B cell (primary cell): Measurements from ENCODE around the gene PCAT7. TPM values are rescaled to one million over a fixed set of nuclear protein-coding genes. Genes with fewer than 3 reads are reported as not detected.

Source experiments
- ATAC-seq: fragments of 200-7000 bp; cut with Tn5 transposase; one replicate; pipeline ENCODE4 v1.10.0; 2021; ENCODE audit warnings: low read depth, mild to moderate bottlenecking, moderate number of reproducible peaks, moderate library complexity
- CTCF ChIA-PET: fragments of 350-600 bp; sonication (Branson Sonifier 250); formaldehyde crosslinking; loops from one replicate; lab custom pipeline; 2021; ENCODE audit warnings: antibody characterized with exemption, inconsistent platforms; lab: Charles Lee
- POLR2A ChIA-PET: fragments of 350-600 bp; sonication (Branson Sonifier 250); formaldehyde crosslinking; loops from one replicate; lab custom pipeline; 2021; ENCODE audit warnings: antibody characterized with exemption; lab: Charles Lee
- DNase-seq: peaks from one replicate; pipeline ENCODE4 v3.0.0; 2013
- H2AFZ ChIP-seq: 2 replicates; pipeline ENCODE4 v1.6.1; 2012; ENCODE audit warnings: mild to moderate bottlenecking, low read depth, low read length; ENCODE audit not compliant: insufficient read depth, poor library complexity, severe bottlenecking
- H3K27ac ChIP-seq, 2 donors: 1 replicate in 1 of 2; 2 replicates in 1 of 2; pipeline ENCODE4 v1.5.1; 2012 to 2013; ENCODE audit warnings: low read length in 2 of 2, mild to moderate bottlenecking in 2 of 2, moderate library complexity in 1 of 2
- H3K27me3 ChIP-seq, 4 experiments: fragments of 200-600 bp in 1 of 4; sonication (generic) in 1 of 4; replicated peaks in 1 of 4; 1 replicate in 2 of 4; 2 replicates in 2 of 4; pipeline versions ENCODE4 v1.6.1 to v1.7.0; 2013 to 2016; ENCODE audit warnings: low read length in 3 of 4, mild to moderate bottlenecking in 2 of 4, mixed read lengths in 1 of 4, moderate library complexity in 1 of 4; ENCODE audit not compliant: insufficient read depth in 4 of 4, control insufficient read depth in 3 of 4; ENCODE audit errors: control extremely low read depth in 1 of 4
- H3K36me3 ChIP-seq, 2 experiments: replicated peaks in 1 of 2; 1 replicate in 1 of 2; 2 replicates in 1 of 2; pipeline versions ENCODE4 v1.6.1 to v1.7.1; 2013; ENCODE audit warnings: low read length in 1 of 2; ENCODE audit not compliant: insufficient read depth in 2 of 2, control insufficient read depth in 1 of 2; ENCODE audit errors: control extremely low read depth in 1 of 2, extremely low read depth in 1 of 2
- H3K4me1 ChIP-seq, 2 donors: fragments of 200-600 bp in 1 of 2; sonication (generic) in 1 of 2; 1 replicate in 1 of 2; 2 replicates in 1 of 2; pipeline versions ENCODE4 v1.5.1 to v1.6.1; 2013 to 2017; ENCODE audit warnings: low read length in 2 of 2; ENCODE audit not compliant: control insufficient read depth in 2 of 2, insufficient read depth in 2 of 2
- H3K4me2 ChIP-seq: replicated peaks from 2 replicates; pipeline ENCODE3; 2012; ENCODE audit warnings: mild to moderate bottlenecking, low read depth, low read length; ENCODE audit not compliant: poor library complexity, severe bottlenecking
- H3K4me3 ChIP-seq, 5 experiments: fragments of 200-600 bp in 1 of 5; sonication (generic) in 1 of 5; 1 replicate in 3 of 5; 2 replicates in 2 of 5; pipeline versions ENCODE4 v1.5.1 to v1.7.0; 2011 to 2016; ENCODE audit warnings: low read length in 4 of 5, mild to moderate bottlenecking in 4 of 5, low read depth in 2 of 5, control low read depth in 1 of 5, moderate library complexity in 1 of 5; ENCODE audit not compliant: insufficient read depth in 1 of 5; ENCODE audit errors: control extremely low read depth in 1 of 5, extremely low read depth in 1 of 5
- H3K79me2 ChIP-seq: fragments of 200-600 bp; sonication (generic); one replicate; pipeline ENCODE4 v1.6.0; 2016; ENCODE audit warnings: low read length; ENCODE audit not compliant: control insufficient read depth, insufficient read depth
- H3K9ac ChIP-seq: fragments of 200-600 bp; sonication (generic); 2 replicates; pipeline ENCODE4 v1.6.1; 2017; ENCODE audit warnings: mild to moderate bottlenecking, low read length, moderate library complexity
- H3K9me3 ChIP-seq, 3 donors: one replicate each; pipeline versions ENCODE4 v1.6.1 to v1.7.1; 2013; ENCODE audit warnings: low read length in 2 of 3; ENCODE audit not compliant: control insufficient read depth in 2 of 3, insufficient read depth in 1 of 3; ENCODE audit errors: control extremely low read depth in 1 of 3
- H4K20me1 ChIP-seq: 2 replicates; pipeline ENCODE4 v1.6.0; 2012; ENCODE audit warnings: mild to moderate bottlenecking, low read length; ENCODE audit not compliant: insufficient read depth, control insufficient read depth, poor library complexity, severe bottlenecking
- H3K27ac Mint-ChIP-seq: one replicate; pipeline ENCODE4 v1.8.0; 2021; ENCODE audit warnings: mixed read lengths
- H3K27me3 Mint-ChIP-seq: one replicate; pipeline ENCODE4 v1.8.0; 2021; ENCODE audit warnings: mixed read lengths
- H3K4me1 Mint-ChIP-seq: one replicate; pipeline ENCODE4 v1.8.0; 2021; ENCODE audit warnings: mixed read lengths
- H3K4me3 Mint-ChIP-seq: one replicate; pipeline ENCODE4 v1.8.0; 2021; ENCODE audit warnings: mixed read lengths
- H3K9me3 Mint-ChIP-seq: one replicate; pipeline ENCODE4 v1.8.0; 2022; ENCODE audit warnings: mixed read lengths; ENCODE audit not compliant: insufficient read depth
- EZH2 ChIP-seq: IDR thresholded peaks from 2 replicates; pipeline ENCODE4 v1.6.1; 2012; ENCODE audit warnings: borderline replicate concordance, low read depth, mild to moderate bottlenecking, moderate library complexity, low read length; ENCODE audit not compliant: insufficient read depth, poor library complexity, severe bottlenecking
- WGBS: methylation state at CpG from one replicate; pipeline ENCODE4 v1.1.5; 2013; ENCODE audit warnings: missing lambda C conversion rate; ENCODE audit not compliant: insufficient coverage; 5-methylcytosine and 5-hydroxymethylcytosine counted together
- intact Hi-C: fragments of 100-400 bp; cut with micrococcal nuclease; formaldehyde crosslinking; loops from one replicate; pipeline ENCODE4 v1.10.0; 2022
- polyA plus RNA-seq: library from polyadenylated mRNA; depleted of rRNA; stranded (reverse); fragments of >200 nt; gene quantifications from 2 replicates; pipeline ENCODE4 v1.2.3, GENCODE V29; 2012
- total RNA-seq, 2 donors: library from RNA; stranded (reverse); fragments of 120-200 nt in 1 of 2; gene quantifications; 1 replicate in 1 of 2; 2 replicates in 1 of 2; pipeline versions ENCODE4 v1.2.3 to v1.2.4, GENCODE V29; 2013 to 2022
- TF ChIP-seq, protein P1 (sequence below): fragments of 200-600 bp; IDR thresholded peaks from one replicate; pipeline ENCODE4 v1.8.0; 2022; ENCODE audit warnings: antibody characterized with exemption, mild to moderate bottlenecking

PCAT7 gene
- total and polyA plus RNA-seq, 2 donors (not counting 1 experiment from before 2014, with no cell fraction given), result not detected

DNA sequence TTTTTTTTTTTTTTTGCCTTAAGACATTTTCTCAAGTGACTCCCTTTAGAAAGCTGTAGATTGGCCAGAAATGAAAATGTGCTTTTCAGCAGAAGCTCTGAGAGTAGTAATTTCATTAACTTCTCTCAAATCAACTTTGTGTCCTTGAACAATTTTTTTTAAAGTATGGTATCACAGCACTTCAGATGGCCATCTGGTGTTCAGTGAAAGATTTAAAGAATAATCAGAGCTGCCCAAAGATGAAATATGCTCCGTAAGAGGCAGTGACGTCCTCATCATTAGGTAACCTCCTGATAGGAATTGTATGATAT lies 43.0 kb upstream of the PCAT7 start:
- intact Hi-C loops, result no loop called here
- H3K4me3 ChIP-seq, result no peak overlapping the region
- no peaks in the 10 kb centered on the region for H3K27me3 ChIP-seq
- no peak overlapping the region for H3K9ac ChIP-seq
- H3K9me3 ChIP-seq, result no peaks in the 10 kb centered on the region
- H2AFZ ChIP-seq, result no peak overlapping the region
- H3K79me2 ChIP-seq, result no peaks in the 10 kb centered on the region
- ATAC-seq (no peak), DNase-seq (no peak)
- TF ChIP-seq EZH2, result no peak
- TF ChIP-seq, protein P1, sequence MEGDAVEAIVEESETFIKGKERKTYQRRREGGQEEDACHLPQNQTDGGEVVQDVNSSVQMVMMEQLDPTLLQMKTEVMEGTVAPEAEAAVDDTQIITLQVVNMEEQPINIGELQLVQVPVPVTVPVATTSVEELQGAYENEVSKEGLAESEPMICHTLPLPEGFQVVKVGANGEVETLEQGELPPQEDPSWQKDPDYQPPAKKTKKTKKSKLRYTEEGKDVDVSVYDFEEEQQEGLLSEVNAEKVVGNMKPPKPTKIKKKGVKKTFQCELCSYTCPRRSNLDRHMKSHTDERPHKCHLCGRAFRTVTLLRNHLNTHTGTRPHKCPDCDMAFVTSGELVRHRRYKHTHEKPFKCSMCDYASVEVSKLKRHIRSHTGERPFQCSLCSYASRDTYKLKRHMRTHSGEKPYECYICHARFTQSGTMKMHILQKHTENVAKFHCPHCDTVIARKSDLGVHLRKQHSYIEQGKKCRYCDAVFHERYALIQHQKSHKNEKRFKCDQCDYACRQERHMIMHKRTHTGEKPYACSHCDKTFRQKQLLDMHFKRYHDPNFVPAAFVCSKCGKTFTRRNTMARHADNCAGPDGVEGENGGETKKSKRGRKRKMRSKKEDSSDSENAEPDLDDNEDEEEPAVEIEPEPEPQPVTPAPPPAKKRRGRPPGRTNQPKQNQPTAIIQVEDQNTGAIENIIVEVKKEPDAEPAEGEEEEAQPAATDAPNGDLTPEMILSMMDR, result no peak
- no peaks in the 10 kb centered on the region for H3K4me1 ChIP-seq
- ChIA-PET POLR2A (no interaction called here), CTCF (no interaction called here)
- no peak overlapping the region for H3K27ac Mint-ChIP-seq
- no peaks in the 10 kb centered on the region for H4K20me1 ChIP-seq
- no peaks in the 10 kb centered on the region for H3K27me3 Mint-ChIP-seq
- no peak overlapping the region for H3K4me3 Mint-ChIP-seq
- no peak overlapping the region for H3K4me2 ChIP-seq
- H3K4me1 Mint-ChIP-seq, result peaks cover 6% of the 10 kb centered on the region
- H3K36me3 ChIP-seq, result no peaks in the 10 kb centered on the region
- no peaks in the 10 kb centered on the region for H3K9me3 Mint-ChIP-seq
- H3K27ac ChIP-seq, result no peak overlapping the region
- no CpG with 5 or more reads among the region's 2 CpGs for WGBS

DNA sequence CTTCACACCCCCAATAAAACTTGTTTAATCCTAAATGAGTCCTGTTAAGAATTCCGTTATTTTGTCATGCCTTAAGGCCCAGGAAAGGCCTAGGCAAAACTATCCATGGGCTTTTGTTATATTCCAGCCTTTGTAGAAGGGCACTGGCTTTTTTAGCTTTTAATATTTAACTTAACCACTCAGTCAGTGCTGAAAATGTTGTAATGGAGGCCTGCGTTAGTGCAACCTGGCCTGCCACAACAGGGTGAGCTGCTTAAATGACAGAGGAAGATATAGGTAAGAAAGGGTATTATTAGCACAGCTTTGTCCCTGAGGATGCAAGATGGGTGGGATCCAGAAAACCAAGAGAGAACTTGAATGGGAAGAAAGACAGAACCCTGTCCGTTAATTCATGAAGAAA lies 40.2 kb upstream of the PCAT7 start:
- Histone ChIP-seq H4K20me1 (no peaks in the 10 kb centered on the region), H3K9me3 (no peaks in the 10 kb centered on the region), H3K36me3 (no peaks in the 10 kb centered on the region), H3K4me3 (no peak overlapping the region), H3K27ac (no peak overlapping the region), H2AFZ (no peak overlapping the region), H3K4me1 (no peaks in the 10 kb centered on the region), H3K4me2 (no peak overlapping the region), H3K27me3 (no peaks in the 10 kb centered on the region), H3K79me2 (no peaks in the 10 kb centered on the region), H3K9ac (no peak overlapping the region)
- Mint-ChIP-seq H3K27ac (no peak overlapping the region), H3K4me3 (no peak overlapping the region), H3K27me3 (no peaks in the 10 kb centered on the region), H3K9me3 (no peaks in the 10 kb centered on the region), H3K4me1 (peaks cover 4% of the 10 kb centered on the region)
- 100% methylated on average over 1 of the region's 3 CpGs for WGBS
- intact Hi-C loops, result no loop called here
- TF ChIP-seq, protein P1, result no peak
- no peak for ATAC-seq
- DNase-seq, result no peak
- CTCF ChIA-PET, result no interaction called here
- POLR2A ChIA-PET, result no interaction called here
